ENCODE data around the gene TMEM184A.

Gene TMEM184A

GRCh38 chr7:1526271-1526754 is 29.7 kb downstream of the TMEM184A start:
- Histone ChIP-seq H2BK15ac (replicated peaks; ENCODE audit: low read depth) (no peak overlapping the region), H3K4ac (ENCODE audit: low read depth, low read length) (no peak overlapping the region), H3K18ac (ENCODE audit: low read length) (no peak overlapping the region), H4K5ac (ENCODE audit: low read length) (no peak overlapping the region), H3K9ac (ENCODE audit: low read length) (no peak overlapping the region), H4K8ac (ENCODE audit: low read depth, low read length) (no peak overlapping the region), H3K27me3 (ENCODE audit: insufficient read depth, low read length, poor library complexity) (no peaks in the 10 kb centered on the region), H2BK120ac (ENCODE audit: low read depth, low read length) (no peak overlapping the region), H3K4me3 (ENCODE audit: low read length) (no peak overlapping the region), H3K36me3 (ENCODE audit: control insufficient read depth, insufficient read depth, low read length) (no peaks in the 10 kb centered on the region), H3K79me2 (ENCODE audit: control insufficient read depth, insufficient read depth, low read length) (peaks cover under 1% of the 10 kb centered on the region), H3K4me1 (ENCODE audit: control insufficient read depth, low read depth, low read length) (no peaks in the 10 kb centered on the region), H3K4me2 (ENCODE audit: low read length) (no peak overlapping the region), H3K27ac (ENCODE audit: low read depth, low read length) (no peak overlapping the region), H3K23ac (ENCODE audit: low read length) (no peak overlapping the region), H3K79me1 (ENCODE audit: low read length) (no peaks in the 10 kb centered on the region), H2BK5ac (ENCODE audit: low read length) (no peak overlapping the region), H3K56ac (ENCODE audit: low read length) (no peak overlapping the region), H2AK5ac (ENCODE audit: low read length) (no peak overlapping the region)
- no peak for DNase-seq
- no CpG with 5 or more reads among the region's 6 CpGs for WGBS (ENCODE audit: extremely low coverage, insufficient coverage, low lambda C conversion rate)

- no peak overlapping the region for H3K18ac ChIP-seq (ENCODE audit: low read length)
- H3K27ac ChIP-seq (ENCODE audit: low read depth, low read length) = no peak overlapping the region
- no peak overlapping the region for H3K56ac ChIP-seq (ENCODE audit: low read length)
- no peak overlapping the region for H2BK5ac ChIP-seq (ENCODE audit: low read length)
- no peak overlapping the region for H2AK5ac ChIP-seq (ENCODE audit: low read length)
- no peak overlapping the region for H3K4me2 ChIP-seq (ENCODE audit: low read length)
- no peak overlapping the region for H4K5ac ChIP-seq (ENCODE audit: low read length)
- H3K27me3 ChIP-seq (ENCODE audit: insufficient read depth, low read length, poor library complexity) = no peaks in the 10 kb centered on the region
- H4K8ac ChIP-seq (ENCODE audit: low read depth, low read length) = no peak overlapping the region
- no peak overlapping the region for H3K4me3 ChIP-seq (ENCODE audit: low read length)
- H2BK15ac ChIP-seq (replicated peaks; ENCODE audit: low read depth) = no peak overlapping the region
- H3K4me1 ChIP-seq (ENCODE audit: control insufficient read depth, low read depth, low read length) = no peaks in the 10 kb centered on the region
- WGBS (ENCODE audit: extremely low coverage, insufficient coverage, low lambda C conversion rate) = no CpG with 5 or more reads among the region's 6 CpGs
- no peaks in the 10 kb centered on the region for H3K79me2 ChIP-seq (ENCODE audit: control insufficient read depth, insufficient read depth, low read length)
- no peak overlapping the region for H3K9ac ChIP-seq (ENCODE audit: low read length)
- H3K36me3 ChIP-seq (ENCODE audit: control insufficient read depth, insufficient read depth, low read length) = no peaks in the 10 kb centered on the region
- H3K79me1 ChIP-seq (ENCODE audit: low read length) = no peaks in the 10 kb centered on the region
- H2BK120ac ChIP-seq (ENCODE audit: low read depth, low read length) = no peak overlapping the region
- DNase-seq = no peak
- H3K23ac ChIP-seq (ENCODE audit: low read length) = no peak overlapping the region
- H3K4ac ChIP-seq (ENCODE audit: low read depth, low read length) = no peak overlapping the region
These were observed 30.6 kb downstream of the TMEM184A start for GRCh38 chr7:1525409-1525808.

DNA sequence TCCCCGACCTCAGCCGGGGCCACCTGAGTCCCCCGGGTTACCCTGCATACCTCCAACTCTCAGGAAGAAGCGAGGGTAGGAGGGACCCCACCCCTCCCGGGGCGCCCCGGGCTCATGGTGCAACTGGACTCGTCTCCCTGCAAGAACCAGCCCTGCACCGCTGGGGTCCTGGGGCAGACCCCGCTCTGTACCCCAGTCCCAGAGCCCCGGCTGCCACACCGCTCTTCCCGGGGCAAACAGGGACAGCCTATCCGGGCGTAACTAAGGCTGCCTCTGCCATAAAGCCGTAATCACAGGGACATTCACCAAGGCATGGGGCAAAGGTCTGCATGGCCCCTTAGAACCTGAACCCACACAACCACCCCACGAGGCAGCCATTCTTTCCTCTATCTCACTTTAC is 32.2 kb downstream of the TMEM184A start:
- H3K27ac ChIP-seq (ENCODE audit: low read depth, low read length) = no peak overlapping the region
- no peak overlapping the region for H3K4me3 ChIP-seq (ENCODE audit: low read length)
- no peak overlapping the region for H3K9ac ChIP-seq (ENCODE audit: low read length)
- no CpG with 5 or more reads among the region's 17 CpGs for WGBS (ENCODE audit: extremely low coverage, insufficient coverage, low lambda C conversion rate)
- no peak overlapping the region for H3K56ac ChIP-seq (ENCODE audit: low read length)
- no peak overlapping the region for H2BK5ac ChIP-seq (ENCODE audit: low read length)
- H3K4ac ChIP-seq (ENCODE audit: low read depth, low read length) = no peak overlapping the region
- H3K23ac ChIP-seq (ENCODE audit: low read length) = no peak overlapping the region
- DNase-seq = no peak
- H3K18ac ChIP-seq (ENCODE audit: low read length) = no peak overlapping the region
- H2BK120ac ChIP-seq (ENCODE audit: low read depth, low read length) = no peak overlapping the region
- H4K5ac ChIP-seq (ENCODE audit: low read length) = no peak overlapping the region
- no peaks in the 10 kb centered on the region for H3K36me3 ChIP-seq (ENCODE audit: control insufficient read depth, insufficient read depth, low read length)
- no peaks in the 10 kb centered on the region for H3K79me2 ChIP-seq (ENCODE audit: control insufficient read depth, insufficient read depth, low read length)
- H3K79me1 ChIP-seq (ENCODE audit: low read length) = no peaks in the 10 kb centered on the region
- H4K8ac ChIP-seq (ENCODE audit: low read depth, low read length) = no peak overlapping the region
- H2AK5ac ChIP-seq (ENCODE audit: low read length) = no peak overlapping the region
- no peak overlapping the region for H2BK15ac ChIP-seq (replicated peaks; ENCODE audit: low read depth)
- no peaks in the 10 kb centered on the region for H3K27me3 ChIP-seq (ENCODE audit: insufficient read depth, low read length, poor library complexity)
- H3K4me1 ChIP-seq (ENCODE audit: control insufficient read depth, low read depth, low read length) = no peaks in the 10 kb centered on the region
- no peak overlapping the region for H3K4me2 ChIP-seq (ENCODE audit: low read length)

- H2BK120ac ChIP-seq (ENCODE audit: low read depth, low read length) = no peak overlapping the region
- H3K18ac ChIP-seq (ENCODE audit: low read length) = no peak overlapping the region
- no peak overlapping the region for H4K8ac ChIP-seq (ENCODE audit: low read depth, low read length)
- H3K79me2 ChIP-seq (ENCODE audit: control insufficient read depth, insufficient read depth, low read length) = no peaks in the 10 kb centered on the region
- no peak overlapping the region for H4K5ac ChIP-seq (ENCODE audit: low read length)
- WGBS (ENCODE audit: extremely low coverage, insufficient coverage, low lambda C conversion rate) = no CpG with 5 or more reads among the region's 13 CpGs
- no peak for DNase-seq
- no peak overlapping the region for H3K4ac ChIP-seq (ENCODE audit: low read depth, low read length)
- H3K4me1 ChIP-seq (ENCODE audit: control insufficient read depth, low read depth, low read length) = no peaks in the 10 kb centered on the region
- no peak overlapping the region for H3K4me3 ChIP-seq (ENCODE audit: low read length)
- no peaks in the 10 kb centered on the region for H3K36me3 ChIP-seq (ENCODE audit: control insufficient read depth, insufficient read depth, low read length)
- no peak overlapping the region for H2AK5ac ChIP-seq (ENCODE audit: low read length)
- no peak overlapping the region for H3K9ac ChIP-seq (ENCODE audit: low read length)
- no peak overlapping the region for H3K23ac ChIP-seq (ENCODE audit: low read length)
- no peak overlapping the region for H3K56ac ChIP-seq (ENCODE audit: low read length)
- H3K79me1 ChIP-seq (ENCODE audit: low read length) = no peaks in the 10 kb centered on the region
- H3K27me3 ChIP-seq (ENCODE audit: insufficient read depth, low read length, poor library complexity) = no peaks in the 10 kb centered on the region
- no peak overlapping the region for H3K4me2 ChIP-seq (ENCODE audit: low read length)
- no peak overlapping the region for H3K27ac ChIP-seq (ENCODE audit: low read depth, low read length)
- H2BK15ac ChIP-seq (replicated peaks; ENCODE audit: low read depth) = no peak overlapping the region
- no peak overlapping the region for H2BK5ac ChIP-seq (ENCODE audit: low read length)
These were observed 32.8 kb downstream of the TMEM184A start for GRCh38 chr7:1523208-1523607.

GRCh38 chr7:1521456-1521855 is 34.5 kb downstream of the TMEM184A start:
- WGBS (ENCODE audit: extremely low coverage, insufficient coverage, low lambda C conversion rate) = no CpG with 5 or more reads among the region's 11 CpGs
- no peak overlapping the region for H3K27ac ChIP-seq (ENCODE audit: low read depth, low read length)

GRCh38 chr7:1520539-1521234 is 35.3 kb downstream of the TMEM184A start:
- no peak overlapping the region for H4K8ac ChIP-seq (ENCODE audit: low read depth, low read length)
- no peak overlapping the region for H2BK120ac ChIP-seq (ENCODE audit: low read depth, low read length)
- H3K18ac ChIP-seq (ENCODE audit: low read length) = no peak overlapping the region
- no peak overlapping the region for H3K4me3 ChIP-seq (ENCODE audit: low read length)
- no peak overlapping the region for H3K23ac ChIP-seq (ENCODE audit: low read length)
- H2AK5ac ChIP-seq (ENCODE audit: low read length) = no peak overlapping the region
- no peak overlapping the region for H3K4ac ChIP-seq (ENCODE audit: low read depth, low read length)
- no peak for DNase-seq
- WGBS (ENCODE audit: extremely low coverage, insufficient coverage, low lambda C conversion rate) = no CpG with 5 or more reads among the region's 27 CpGs
- H3K56ac ChIP-seq (ENCODE audit: low read length) = no peak overlapping the region
- H3K27ac ChIP-seq (ENCODE audit: low read depth, low read length) = no peak overlapping the region
- H3K4me2 ChIP-seq (ENCODE audit: low read length) = no peak overlapping the region
- H3K4me1 ChIP-seq (ENCODE audit: control insufficient read depth, low read depth, low read length) = no peaks in the 10 kb centered on the region
- no peak overlapping the region for H3K9ac ChIP-seq (ENCODE audit: low read length)
- H2BK5ac ChIP-seq (ENCODE audit: low read length) = no peak overlapping the region
- H3K79me1 ChIP-seq (ENCODE audit: low read length) = no peaks in the 10 kb centered on the region
- H3K36me3 ChIP-seq (ENCODE audit: control insufficient read depth, insufficient read depth, low read length) = no peaks in the 10 kb centered on the region
- H3K79me2 ChIP-seq (ENCODE audit: control insufficient read depth, insufficient read depth, low read length) = no peaks in the 10 kb centered on the region
- H4K5ac ChIP-seq (ENCODE audit: low read length) = no peak overlapping the region
- no peaks in the 10 kb centered on the region for H3K27me3 ChIP-seq (ENCODE audit: insufficient read depth, low read length, poor library complexity)
- H2BK15ac ChIP-seq (replicated peaks; ENCODE audit: low read depth) = no peak overlapping the region

More at GRCh38 chr7:1521456-1521855, 34.5 kb downstream of the TMEM184A start:
- H3K4ac ChIP-seq (ENCODE audit: low read depth, low read length) = no peak overlapping the region
- no peak for DNase-seq
- no peak overlapping the region for H3K9ac ChIP-seq (ENCODE audit: low read length)
- no peak overlapping the region for H2BK5ac ChIP-seq (ENCODE audit: low read length)
- H4K8ac ChIP-seq (ENCODE audit: low read depth, low read length) = no peak overlapping the region
- no peaks in the 10 kb centered on the region for H3K27me3 ChIP-seq (ENCODE audit: insufficient read depth, low read length, poor library complexity)
- H3K79me2 ChIP-seq (ENCODE audit: control insufficient read depth, insufficient read depth, low read length) = no peaks in the 10 kb centered on the region
- H3K79me1 ChIP-seq (ENCODE audit: low read length) = no peaks in the 10 kb centered on the region
- no peaks in the 10 kb centered on the region for H3K36me3 ChIP-seq (ENCODE audit: control insufficient read depth, insufficient read depth, low read length)
- no peak overlapping the region for H4K5ac ChIP-seq (ENCODE audit: low read length)
- no peak overlapping the region for H2BK15ac ChIP-seq (replicated peaks; ENCODE audit: low read depth)
- no peak overlapping the region for H3K4me2 ChIP-seq (ENCODE audit: low read length)
- H3K23ac ChIP-seq (ENCODE audit: low read length) = no peak overlapping the region
- H3K18ac ChIP-seq (ENCODE audit: low read length) = no peak overlapping the region
- H3K4me1 ChIP-seq (ENCODE audit: control insufficient read depth, low read depth, low read length) = no peaks in the 10 kb centered on the region
- no peak overlapping the region for H2BK120ac ChIP-seq (ENCODE audit: low read depth, low read length)
- H3K4me3 ChIP-seq (ENCODE audit: low read length) = no peak overlapping the region
- no peak overlapping the region for H3K56ac ChIP-seq (ENCODE audit: low read length)
- no peak overlapping the region for H2AK5ac ChIP-seq (ENCODE audit: low read length)
